A673 (cell line): Measurements from ENCODE around the gene NRF1.

ENCODE experiments used
- EZH2 ChIP-seq: fragments of 200-600 bp; sonication (generic); IDR thresholded peaks from 2 replicates; pipeline ENCODE4 v1.6.1; 2017; ENCODE audit warnings: borderline replicate concordance, low read depth, mild to moderate bottlenecking, mixed read lengths, antibody characterized with exemption, low read length; ENCODE audit not compliant: poor library complexity, severe bottlenecking
- TF ChIP-seq, protein P1 (sequence below): fragments of 300-800, 200-600 bp; sonication (generic); conservative IDR thresholded peaks from 2 replicates; pipeline ENCODE4 v1.5.1; 2017; ENCODE audit warnings: low read depth, mild to moderate bottlenecking, antibody characterized with exemption, low read length, moderate library complexity, mixed read lengths

DNA sequence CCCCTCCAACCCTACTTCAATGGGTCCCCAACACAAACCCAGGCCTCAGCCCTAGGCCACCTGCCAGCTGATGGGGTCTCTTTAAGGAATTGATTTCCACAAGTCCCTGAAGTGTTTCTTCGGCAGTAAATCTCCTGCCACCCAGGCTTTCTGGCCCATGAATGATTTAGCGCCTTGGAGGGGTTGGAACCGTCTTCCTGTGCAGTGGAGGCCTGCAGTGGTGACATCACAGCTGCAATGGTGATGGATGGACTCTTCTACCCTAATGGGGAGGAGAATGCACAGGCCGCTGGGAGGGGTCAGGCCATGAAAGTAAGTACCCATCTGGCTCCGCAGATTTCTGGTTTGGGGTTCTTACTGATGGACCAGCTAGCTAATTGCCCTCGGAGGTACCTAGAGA lies 177.5 kb downstream of the NRF1 start:
- TF ChIP-seq, protein P1, sequence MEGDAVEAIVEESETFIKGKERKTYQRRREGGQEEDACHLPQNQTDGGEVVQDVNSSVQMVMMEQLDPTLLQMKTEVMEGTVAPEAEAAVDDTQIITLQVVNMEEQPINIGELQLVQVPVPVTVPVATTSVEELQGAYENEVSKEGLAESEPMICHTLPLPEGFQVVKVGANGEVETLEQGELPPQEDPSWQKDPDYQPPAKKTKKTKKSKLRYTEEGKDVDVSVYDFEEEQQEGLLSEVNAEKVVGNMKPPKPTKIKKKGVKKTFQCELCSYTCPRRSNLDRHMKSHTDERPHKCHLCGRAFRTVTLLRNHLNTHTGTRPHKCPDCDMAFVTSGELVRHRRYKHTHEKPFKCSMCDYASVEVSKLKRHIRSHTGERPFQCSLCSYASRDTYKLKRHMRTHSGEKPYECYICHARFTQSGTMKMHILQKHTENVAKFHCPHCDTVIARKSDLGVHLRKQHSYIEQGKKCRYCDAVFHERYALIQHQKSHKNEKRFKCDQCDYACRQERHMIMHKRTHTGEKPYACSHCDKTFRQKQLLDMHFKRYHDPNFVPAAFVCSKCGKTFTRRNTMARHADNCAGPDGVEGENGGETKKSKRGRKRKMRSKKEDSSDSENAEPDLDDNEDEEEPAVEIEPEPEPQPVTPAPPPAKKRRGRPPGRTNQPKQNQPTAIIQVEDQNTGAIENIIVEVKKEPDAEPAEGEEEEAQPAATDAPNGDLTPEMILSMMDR = no peak
- no peak for TF ChIP-seq EZH2
